ENCODE data around the gene PTPRCAP.

Gene PTPRCAP

DNA sequence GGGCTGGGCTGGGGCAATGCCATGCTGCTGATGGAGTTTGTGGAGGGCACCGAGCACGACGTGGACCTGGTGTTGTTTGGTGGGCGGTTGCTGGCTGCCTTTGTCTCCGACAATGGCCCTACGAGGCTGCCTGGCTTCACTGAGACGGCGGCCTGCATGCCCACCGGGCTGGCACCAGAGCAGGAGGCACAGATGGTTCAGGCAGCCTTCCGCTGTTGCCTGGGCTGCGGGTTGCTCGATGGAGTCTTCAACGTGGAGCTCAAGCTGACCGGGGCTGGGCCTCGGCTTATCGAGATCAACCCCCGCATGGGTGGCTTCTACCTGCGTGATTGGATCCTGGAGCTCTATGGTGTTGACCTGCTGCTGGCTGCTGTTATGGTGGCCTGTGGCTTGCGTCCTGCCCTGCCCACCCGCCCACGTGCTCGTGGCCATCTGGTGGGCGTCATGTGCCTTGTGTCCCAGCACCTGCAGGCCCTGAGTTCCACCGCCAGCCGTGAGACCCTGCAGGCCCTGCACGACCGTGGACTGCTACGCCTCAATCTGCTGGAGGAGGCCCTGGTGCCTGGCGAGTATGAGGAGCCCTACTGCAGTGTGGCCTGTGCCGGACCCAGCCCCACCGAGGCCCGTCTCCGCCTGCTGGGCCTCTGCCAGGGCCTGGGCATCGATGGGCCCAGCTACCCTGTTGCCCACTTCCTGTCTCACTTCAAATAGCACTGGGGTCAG, 13.4 kb downstream of the PTPRCAP start:
- DNase-seq, result no peak

DNA sequence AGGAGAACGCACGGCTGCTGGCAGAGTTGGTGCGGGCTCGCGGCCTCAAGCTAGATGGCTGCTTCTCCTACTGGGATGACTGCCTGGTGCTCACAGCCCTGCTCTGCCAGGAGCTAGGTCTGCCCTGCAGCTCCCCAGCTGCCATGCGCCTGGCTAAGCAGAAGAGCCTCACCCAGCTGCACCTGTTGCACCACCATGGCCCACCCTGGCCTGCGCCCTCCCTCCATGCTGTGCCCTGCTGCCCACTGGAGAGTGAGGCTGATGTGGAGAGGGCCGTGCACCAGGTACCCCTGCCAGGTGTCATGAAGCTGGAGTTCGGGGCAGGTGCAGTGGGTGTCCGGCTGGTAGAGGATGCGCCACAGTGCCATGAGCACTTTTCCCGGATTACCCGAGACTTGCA, 14.0 kb downstream of the PTPRCAP start:
- no peak for DNase-seq

DNA sequence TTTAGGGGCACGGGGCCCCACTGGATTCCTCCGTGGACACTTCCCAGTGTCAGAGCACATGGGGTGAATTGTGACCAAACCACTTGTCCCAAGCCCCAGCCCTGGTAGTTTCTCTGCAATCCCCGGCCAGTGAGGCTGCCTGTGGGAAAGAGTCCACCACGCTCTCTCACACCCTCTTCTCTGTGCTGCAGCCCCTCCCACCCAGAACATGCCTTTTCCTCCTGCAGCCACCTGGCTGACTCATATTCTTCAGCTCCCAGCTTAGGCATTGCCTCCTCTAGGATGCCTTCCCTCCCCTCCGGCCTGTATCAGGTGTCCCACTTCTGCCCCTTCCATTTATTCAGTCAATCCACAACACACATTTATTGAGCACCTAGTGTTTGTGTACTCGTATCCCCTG, 14.6 kb downstream of the PTPRCAP start:
- no peak for DNase-seq

DNA sequence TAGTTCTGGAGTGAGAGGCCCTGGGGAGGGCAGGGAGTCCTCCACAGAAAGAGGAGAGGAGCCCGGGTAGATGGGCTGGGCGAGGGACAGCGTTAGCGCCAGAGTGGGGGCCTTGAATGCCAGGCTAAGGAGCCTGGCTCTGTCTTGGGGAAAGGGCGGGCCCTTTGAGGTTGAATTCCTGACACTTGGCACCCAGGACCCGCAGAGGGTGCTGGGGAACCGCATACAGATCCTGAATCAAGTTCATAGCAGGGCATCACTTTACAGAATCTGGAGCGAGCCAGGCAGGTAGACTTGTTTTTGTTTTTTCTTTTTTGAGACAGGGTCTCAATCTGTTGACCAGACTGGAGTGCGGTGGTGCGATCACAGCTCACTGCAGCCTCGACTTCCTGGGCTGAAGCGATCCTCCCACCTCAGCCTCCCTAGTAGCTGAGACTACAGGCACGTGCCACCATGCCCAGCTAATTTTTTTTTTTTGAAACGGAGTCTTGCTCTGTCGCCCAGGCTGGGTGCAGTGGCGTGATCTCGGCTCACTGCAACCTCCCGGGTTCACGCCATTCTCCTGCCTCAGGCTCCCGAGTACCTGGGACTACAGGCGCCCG, 16.0 kb downstream of the PTPRCAP start:
- no peak for DNase-seq

DNA sequence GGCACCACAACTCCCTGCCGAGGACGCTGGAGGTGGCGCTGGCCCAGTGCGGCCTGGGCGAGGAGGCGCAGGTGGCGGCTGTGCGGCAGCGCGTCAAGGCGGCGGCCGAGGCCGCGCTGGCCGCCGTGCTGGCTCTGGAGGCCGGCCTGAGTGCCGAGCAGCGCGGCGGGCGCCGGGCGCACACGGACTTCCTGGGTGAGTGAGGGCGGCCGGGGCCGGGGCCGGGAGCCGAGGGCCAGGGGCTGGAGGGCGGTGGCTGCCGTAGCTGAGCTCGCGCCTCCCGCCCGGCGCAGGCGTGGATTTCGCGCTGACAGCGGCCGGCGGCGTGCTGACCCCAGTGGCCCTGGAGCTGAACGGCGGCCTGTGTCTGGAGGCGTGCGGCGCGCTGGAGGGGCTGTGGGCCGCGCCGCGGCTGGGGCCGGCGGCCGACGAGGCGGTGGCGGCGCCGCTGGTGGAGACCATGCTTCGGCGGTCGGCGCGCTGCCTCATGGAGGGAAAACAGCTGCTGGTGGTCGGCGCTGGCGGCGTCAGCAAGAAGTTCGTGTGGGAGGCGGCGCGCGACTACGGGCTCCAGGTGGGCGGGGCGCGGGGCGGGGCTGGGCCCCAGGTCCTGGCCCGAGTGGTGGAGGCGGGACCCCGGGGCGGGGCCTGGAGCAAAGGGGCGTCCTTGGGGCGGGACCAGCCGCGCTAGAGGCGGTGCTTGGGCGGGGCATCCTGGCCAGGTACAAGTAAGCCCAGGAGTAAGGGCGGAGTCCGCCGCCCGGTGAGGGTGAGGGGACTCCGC, 16.6 kb downstream of the PTPRCAP start:
- DNase-seq, result no peak

DNA sequence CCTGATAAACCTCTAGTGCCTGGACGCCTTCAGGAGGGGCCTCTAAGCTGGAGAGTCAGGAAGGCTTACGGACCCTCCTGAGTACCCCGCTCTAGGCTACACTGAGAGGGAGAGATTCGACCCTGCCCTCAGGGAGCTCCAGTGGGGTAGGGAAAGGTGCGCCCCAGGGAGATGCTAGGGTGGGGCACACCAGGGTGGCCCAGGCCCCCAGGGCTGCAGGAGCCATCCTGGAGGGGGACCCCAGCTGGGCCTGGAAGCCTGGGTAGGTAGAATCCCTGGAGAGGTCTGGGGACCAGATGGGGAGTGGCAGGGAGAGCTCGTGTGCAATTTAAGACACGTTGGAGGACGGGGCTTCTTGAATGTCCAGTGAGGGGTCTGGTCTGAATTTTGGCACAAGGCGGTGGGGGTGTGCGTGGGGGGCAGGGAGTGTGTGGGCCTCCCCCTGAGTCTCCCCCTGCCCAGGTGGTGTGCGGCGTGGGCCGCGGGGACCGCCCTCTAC, 17.3 kb downstream of the PTPRCAP start:
- DNase-seq, result no peak

DNA sequence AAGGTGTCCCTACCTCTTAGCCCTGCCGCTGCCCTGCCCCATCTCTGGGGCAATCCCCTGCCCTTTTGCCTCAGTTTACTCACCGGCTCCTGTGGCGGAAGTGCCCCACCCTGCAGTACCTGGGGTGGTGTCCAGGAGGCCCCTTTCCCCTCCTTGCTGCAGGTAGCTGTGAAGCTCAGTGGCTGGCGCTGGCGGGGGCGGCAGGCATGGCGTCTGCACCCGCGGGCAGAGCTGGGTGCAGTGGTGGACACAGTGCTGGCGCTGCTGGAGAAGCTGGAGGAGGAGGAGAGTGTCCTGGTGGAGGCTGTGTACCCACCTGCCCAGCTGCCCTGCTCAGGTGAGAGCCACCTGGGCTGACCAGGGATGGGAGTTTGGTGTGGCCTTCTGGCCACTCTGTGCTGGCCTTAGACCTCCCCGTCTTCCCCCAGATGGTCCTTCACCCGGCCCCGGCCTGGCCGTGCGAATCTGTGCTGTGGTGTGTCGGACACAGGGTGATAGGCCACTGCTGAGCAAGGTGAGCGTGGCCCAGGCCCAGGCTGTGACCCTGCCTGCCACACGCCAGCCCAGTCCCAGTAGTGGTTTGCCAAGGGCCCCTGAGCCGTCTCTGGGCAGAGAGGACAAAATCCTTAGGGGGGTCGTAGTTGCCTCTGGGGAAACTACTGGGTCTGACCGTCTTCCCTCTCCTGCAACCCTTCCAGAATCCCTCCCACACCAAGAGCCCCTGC, 18.0 kb downstream of the PTPRCAP start:
- DNase-seq, result no peak

DNA sequence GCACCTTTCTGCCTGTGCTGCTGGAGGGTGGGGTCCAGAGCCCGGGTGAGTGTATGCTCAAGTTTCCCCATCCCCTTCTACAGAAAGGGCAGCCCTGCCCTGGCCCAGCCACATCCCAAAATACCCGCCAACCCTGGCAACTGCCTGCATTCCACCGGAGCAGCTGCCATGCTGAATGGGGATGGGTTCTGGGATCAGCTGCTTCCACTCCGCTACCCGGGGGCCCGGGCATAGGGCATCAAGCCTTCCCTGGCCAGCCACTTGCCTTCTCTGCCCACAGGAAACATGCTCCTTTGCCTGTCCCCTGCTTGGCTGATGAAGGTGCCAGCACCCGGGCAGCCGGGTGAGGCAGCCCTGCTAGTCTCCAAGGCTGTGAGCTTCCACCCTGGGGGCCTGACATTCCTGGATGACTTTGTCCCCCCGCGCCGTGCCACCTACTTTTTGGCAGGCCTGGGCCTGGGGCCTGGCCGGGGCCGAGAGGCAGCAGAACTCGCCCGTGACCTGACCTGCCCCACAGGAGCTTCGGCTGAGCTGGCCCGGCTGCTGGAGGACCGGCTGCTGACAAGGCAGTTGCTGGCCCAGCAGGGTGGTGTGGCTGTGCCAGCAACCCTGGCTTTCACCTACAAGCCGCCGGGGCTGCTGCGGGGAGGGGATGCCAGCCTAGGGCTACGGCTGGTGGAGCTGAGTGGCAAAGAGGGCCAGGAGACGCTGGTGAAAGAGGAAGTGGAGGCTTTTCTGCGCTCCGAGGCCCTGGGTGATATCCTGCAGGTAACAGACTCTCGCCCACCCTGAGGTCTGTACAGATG, 18.8 kb downstream of the PTPRCAP start:
- no peak for DNase-seq

DNA sequence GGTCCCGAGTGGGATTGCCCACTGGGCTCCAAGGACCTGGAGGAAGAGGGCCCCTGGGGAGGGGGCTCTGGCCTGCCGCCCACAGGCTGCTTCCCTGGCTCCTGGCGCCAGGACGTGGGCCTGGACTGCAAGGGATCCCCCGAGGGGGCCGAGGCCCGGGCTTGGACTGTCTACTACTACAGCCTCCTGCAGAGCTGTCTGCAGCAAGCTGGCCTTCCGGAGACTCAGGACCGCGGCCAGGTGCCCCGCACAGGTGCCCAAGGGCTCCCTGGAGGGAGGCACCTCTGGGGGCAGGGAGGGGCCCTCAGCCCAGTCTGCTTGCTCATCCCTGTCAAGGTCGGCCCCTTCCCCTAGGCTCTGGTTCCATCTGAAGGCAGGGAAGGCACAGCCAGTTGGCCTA, 20.1 kb downstream of the PTPRCAP start:
- DNase-seq, result no peak

DNA sequence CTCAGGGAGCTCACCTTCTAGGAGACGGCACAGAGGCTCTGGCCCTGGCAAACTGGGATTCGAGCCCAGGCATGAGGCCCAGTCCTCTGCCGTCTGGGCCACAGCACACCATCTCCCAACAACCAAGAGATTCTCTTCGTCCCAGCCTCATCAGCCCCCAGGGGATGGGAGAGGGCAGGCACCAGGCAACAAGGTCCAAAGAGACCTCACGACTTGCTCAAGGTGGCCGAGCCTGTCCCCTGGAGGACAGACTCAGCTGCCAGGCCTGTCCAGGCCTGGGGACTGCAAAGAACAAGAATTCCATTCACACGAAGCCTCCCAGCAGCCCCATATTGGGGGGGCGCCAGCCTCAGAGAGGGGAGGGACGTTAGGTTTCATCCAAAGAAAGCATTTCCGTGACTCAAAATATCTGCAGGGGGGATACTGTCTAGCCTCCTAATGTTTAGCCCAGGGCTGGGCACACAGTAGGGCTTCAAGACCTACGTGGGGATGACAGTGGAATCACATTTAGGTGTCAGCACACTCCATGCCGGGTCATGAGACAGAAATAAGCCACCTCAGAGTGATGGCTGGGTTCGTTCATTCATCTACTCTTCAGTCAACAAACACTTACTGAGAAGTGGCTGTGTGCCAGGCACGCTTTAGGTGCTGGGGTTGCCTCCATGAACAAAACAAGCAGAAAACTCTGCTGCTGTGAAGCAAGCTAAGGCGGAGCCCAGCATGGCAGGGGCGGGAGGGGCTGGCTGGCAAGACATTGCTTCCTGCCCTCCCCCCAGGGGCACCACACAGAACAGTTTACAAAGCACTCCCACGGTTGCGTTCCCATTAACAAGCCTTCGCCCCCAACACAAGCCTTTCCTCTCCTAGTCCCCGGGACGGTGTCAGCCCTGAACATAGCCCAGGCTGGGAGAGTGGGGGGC, 20.8 kb downstream of the PTPRCAP start:
- DNase-seq, result no peak

DNA sequence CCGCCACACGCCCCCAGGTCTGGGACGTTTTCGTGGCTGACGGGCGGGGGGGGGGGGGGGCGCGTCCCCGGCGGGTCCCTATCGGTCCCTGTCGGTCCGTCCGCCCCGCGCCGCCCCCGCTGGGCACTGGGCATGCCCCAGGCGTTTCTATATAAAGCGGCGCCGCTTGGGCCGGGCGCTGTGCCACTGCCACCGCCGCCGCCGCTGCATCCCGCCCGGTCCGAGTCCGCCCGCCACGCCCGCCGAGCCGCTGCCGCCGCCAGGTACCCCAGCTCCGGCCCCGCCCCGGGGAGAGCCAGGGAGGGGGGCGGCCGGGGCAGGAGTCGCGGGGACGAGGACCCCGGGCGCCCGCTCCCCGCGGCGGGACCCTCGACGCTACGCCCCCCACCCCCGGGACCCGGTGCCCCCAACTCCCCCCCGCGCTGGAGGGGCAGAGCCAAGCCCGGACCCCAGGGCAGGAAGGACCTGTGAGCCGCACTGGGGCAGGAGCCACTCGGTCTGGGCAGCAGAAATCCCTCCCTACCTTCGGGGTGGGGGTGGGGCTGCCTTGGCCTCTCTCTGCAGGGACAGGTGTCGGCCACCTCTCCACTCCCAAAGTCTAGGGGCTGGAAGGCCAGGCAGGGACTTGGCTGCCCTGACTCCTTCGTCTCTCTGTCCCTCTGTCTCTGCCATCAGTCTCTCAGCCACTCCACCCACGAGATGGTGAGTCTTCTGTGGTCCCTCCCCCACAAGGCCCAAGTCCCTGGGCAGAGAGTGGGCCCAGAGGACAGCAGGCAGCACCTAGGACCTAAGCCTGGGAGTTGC, 21.8 kb downstream of the PTPRCAP start, which contains the start of gene CARNS1:
Gene CARNS1, plus strand, starts transcription at position 178 of the 804 bp plus-strand sequence. Its CDS starts 522 bp downstream, at position 700.
- no peak for DNase-seq

DNA sequence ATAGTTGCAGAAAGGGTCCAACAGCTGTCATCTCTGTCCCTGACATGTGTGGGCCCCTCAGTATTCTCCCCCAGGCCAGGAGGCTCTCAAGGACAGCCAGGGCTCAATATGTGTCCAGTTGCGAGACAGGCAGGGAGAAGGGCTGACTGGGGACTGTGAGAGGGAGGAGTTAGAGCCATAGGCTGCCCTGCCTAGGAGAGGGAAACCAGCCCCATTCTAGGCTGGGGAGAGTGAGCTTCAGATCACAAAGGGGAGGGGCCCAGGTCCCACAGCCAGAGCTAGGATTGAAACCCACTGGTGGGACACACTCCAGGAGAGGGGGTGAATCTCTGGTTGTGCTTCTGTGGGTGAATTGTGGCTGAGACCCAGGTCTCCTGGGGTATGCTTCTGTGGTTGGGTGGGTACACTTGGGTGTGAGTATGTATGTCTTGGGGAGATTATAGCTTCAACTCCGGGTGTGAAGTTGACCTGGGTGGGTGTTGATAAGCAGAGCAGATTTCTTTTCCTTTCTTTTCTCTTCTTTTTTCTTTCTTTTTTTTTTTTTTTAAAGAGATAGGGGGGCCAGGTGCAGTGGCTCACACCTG, 24.1 kb downstream of the PTPRCAP start:
- no peak for DNase-seq

DNA sequence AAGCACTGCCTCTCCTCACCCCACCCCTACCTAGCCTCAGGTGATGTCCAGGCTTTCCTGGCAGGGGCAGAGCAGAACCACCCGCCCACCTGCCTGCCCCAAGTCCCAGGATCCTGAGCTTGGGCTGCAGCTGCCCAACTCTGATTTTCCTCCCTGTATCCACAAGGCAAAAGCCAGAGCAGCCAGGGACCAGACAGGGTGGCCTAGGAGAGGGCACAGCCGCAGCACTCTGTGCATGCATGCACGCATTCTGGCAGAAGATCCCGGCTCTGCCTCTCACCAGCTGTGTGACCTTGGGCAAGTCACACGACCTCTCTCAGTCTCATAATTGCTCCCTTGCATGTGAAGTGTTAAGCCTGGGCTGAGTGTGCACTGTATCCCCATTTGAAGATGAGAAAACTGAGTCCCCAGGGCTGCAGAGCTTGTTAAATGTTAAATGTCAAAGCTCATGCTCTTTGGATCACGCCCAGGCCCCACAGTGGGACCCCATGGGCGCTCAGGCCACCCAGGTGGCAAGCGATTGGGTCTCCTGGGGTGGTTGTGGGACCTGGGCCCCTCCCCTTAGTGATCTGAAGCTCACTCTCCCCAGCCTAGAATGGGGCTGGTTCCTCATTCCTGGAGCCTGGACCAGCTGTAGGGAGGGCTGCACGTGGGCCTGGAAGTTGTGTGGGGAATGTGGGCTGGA, 24.8 kb downstream of the PTPRCAP start:
- DNase-seq, result no peak

DNA sequence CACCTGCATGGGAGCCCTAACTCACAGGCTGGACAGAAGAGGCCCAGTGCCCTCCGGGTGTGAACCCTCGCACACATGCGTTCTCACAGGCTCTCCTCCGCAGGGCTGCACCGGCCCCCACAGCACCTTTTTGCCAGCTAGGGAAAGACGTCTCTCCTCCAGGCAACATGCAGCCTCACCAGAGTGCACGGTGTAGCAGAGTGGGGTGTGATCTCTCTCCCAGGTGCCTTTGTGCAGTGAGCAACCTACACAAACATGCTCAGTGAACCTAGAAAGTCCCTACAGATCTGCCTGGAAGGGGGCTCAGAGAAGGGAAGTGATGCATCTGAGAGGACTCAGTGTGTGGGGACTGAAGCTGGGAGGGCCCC, 25.7 kb downstream of the PTPRCAP start:
- DNase-seq, result no peak

DNA sequence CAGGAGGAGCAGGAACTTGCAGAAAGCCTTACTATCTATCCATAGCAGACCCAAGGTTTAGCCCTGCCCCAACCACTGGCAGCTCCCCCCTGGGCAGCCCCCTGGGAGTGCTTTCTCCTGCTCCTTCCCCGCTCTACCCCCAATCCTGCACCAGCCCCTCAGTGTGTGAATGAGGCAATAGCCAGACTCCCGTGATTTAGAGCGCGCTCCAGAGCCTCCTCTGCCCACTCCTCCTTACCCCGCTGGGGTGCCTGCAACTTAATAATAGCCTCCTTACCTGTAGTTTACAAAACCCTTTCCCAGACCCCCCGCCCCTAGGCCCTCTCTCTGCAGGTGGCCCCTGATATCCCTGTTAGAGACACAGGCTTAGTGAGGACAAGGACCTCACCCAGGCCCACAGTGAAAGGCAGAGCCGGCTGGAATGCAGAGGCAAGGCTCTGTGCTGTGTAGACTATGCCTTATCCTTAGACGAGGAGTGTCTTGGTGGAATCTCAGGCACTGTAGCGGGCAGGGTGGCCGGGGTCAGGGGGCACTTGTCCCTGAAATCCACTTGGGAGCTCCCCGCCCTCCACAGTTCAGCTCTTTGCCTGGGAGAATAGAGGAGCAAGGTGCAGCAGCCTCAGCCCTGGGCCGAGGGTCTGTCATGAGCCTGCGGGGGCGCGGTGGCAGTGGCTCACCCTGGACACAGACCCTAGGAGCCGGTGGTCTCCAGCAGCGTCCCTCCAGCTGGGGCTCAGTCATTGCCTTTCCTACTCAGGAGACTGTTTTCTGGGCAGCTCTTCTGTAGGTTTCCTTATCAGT, 26.3 kb downstream of the PTPRCAP start:
- no peak for DNase-seq

DNA sequence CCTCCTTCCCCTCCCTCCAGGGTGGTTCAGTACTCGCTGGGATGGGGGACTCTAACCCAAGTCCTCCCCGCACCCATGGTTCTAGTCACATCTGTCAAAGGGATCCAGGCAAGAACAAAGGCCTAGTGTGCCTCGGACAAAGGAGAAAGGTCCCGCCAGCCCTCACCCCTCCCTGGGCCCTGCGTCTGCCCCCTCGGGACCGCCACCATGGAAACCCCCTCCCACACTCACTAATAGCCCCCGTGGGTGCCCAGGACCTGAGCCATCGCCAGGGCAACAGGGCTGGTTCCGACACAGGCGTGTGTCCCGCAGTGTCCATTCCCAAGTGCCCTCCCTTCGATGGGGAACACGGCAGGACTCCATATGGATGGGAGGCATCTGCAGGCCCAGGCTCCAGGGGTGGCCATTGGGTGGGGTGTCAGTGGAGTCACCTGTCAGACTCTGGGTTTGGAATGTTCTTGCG, 27.1 kb downstream of the PTPRCAP start:
- DNase-seq, result no peak

DNA sequence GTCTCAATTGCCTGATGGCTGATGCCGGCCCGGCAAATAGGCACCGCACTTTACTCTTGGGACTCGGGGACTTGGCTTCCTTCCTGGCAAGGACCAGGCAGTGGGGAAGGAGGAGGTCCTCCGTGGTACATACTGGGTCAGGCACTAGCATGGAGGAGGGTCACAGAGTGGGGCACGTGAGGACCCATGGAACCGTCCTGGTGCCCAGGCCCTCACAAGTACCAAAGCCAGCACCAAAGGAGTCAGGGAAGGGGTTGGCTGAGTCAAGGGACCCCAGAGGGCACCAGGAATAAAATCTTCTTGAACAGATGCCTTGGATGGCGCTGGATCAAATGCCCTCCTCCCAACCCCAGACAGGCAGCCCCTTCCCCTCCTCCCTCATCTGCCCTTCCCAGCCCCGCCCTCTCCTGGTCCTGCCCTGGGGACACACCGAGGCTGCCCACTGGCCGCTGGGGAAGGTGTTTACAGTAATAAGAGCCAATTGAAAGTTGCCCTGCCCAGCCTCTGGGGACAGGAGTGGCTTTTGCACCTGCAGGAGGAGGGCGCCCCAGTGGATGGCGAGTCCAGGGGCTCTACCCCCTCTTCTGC, 27.6 kb downstream of the PTPRCAP start:
- DNase-seq, result no peak

DNA sequence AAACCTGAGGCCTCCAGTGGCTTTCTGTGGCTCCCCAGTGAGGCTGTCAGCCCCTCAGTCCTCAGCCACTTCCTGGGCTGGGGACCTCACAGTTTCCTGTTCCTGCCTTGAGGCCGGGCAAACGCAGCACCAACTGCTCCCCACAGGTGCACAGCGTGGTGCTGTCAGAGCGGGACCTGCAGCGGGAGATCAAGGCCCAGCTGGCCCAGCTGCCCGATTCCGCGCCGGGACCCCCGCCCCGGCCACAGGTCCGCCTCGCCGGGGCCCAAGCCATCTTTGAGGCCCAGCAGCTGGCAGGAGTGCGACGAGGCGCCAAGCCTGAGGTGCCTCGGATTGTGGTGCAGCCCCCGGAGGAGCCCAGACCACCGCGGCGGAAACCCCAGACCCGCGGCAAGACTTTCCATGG, 28.2 kb downstream of the PTPRCAP start:
- no peak for DNase-seq
